Epithelial cell of proximal tubule (primary cell): ENCODE results near the gene MPDU1. TPM values are rescaled to one million over a fixed set of nuclear protein-coding genes. Genes with fewer than 3 reads are reported as not detected.
A peak's percentile ranks its signal among the peaks of the same experiment; 100 is the strongest.

Experiments used
- DNase-seq: peaks from one replicate; pipeline ENCODE4 v3.0.0-alpha.2; 2011; ENCODE audit warnings: low read depth
- H3K4me3 ChIP-seq: 2 replicates; pipeline ENCODE4 v1.5.1; 2011; ENCODE audit warnings: low read depth, mild to moderate bottlenecking, low read length
- CTCF ChIP-seq: conservative IDR thresholded peaks from 2 replicates; pipeline ENCODE4 v1.5.1; 2012; ENCODE audit warnings: low read depth, mild to moderate bottlenecking, low read length
- total RNA-seq: library from RNA; depleted of rRNA; stranded (reverse); fragments of >200 nt; gene quantifications from 2 replicates; pipeline ENCODE4 v1.2.3, GENCODE V29; 2015

Gene MPDU1
- total RNA-seq, 1 donor from 2014 or later: 236 TPM

GRCh38 chr17:7572588-7573323, 10.9 kb upstream of the MPDU1 start:
- peak; percentile 75 for DNase-seq
- no peak for TF ChIP-seq CTCF
- H3K4me3 ChIP-seq: peak overlapping the region; percentile 85

- no peak for TF ChIP-seq CTCF
- DNase-seq: no peak
- H3K4me3 ChIP-seq: peak overlapping the region; percentile 85
Observed at GRCh38 chr17:7573324-7574080, 10.2 kb upstream of the MPDU1 start.

- no peak for DNase-seq
- peak overlapping the region; percentile 85 for H3K4me3 ChIP-seq
- no peak for TF ChIP-seq CTCF
Observed at GRCh38 chr17:7574176-7574953, 9.3 kb upstream of the MPDU1 start.

GRCh38 chr17:7575481-7575883, 8.2 kb upstream of the MPDU1 start:
- DNase-seq: no peak
- peak overlapping the region; percentile 85 for H3K4me3 ChIP-seq
- no peak for TF ChIP-seq CTCF

- no peak overlapping the region for H3K4me3 ChIP-seq
- TF ChIP-seq CTCF: no peak
- no peak for DNase-seq
Observed at GRCh38 chr17:7575959-7576358, 7.7 kb upstream of the MPDU1 start.

GRCh38 chr17:7576432-7576937, 7.2 kb upstream of the MPDU1 start:
- H3K4me3 ChIP-seq: no peak overlapping the region
- TF ChIP-seq CTCF: no peak
- DNase-seq: no peak
